OCI-LY1 (cell line): ENCODE results near the gene CTDNEP1.
A peak's percentile ranks its signal among the peaks of the same experiment; 100 is the strongest.

Experiments
- H2AFZ ChIP-seq: fragments of 200-600 bp; sonication (generic), shearing (Covaris generic); 2 replicates; pipeline ENCODE4 v1.6.0; 2014; ENCODE audit warnings: antibody characterized with exemption, mild to moderate bottlenecking, low read length
- H3F3A ChIP-seq: fragments of 200-600 bp; sonication (generic), shearing (Covaris generic); 2 replicates; pipeline ENCODE4 v1.6.0; 2014; ENCODE audit warnings: mild to moderate bottlenecking, antibody characterized with exemption, low read length, moderate library complexity; ENCODE audit not compliant: insufficient read depth
- H3K27ac ChIP-seq: fragments of 200-600 bp; sonication (generic); 2 replicates; pipeline ENCODE4 v1.5.1; 2014; ENCODE audit warnings: low read length, mixed run types, mild to moderate bottlenecking, low read depth; ENCODE audit not compliant: poor library complexity, severe bottlenecking
- H3K27me3 ChIP-seq: fragments of 200-600 bp; sonication (generic); 2 replicates; pipeline ENCODE4 v1.6.0; 2014; ENCODE audit warnings: antibody characterized with exemption, mild to moderate bottlenecking, low read length, moderate library complexity; ENCODE audit not compliant: insufficient read depth
- H3K36me3 ChIP-seq: fragments of 200-600 bp; sonication (generic); 2 replicates; pipeline ENCODE4 v1.6.1; 2014; ENCODE audit warnings: mild to moderate bottlenecking, antibody characterized with exemption, low read length, moderate library complexity, mixed read lengths; ENCODE audit not compliant: insufficient read depth
- H3K4me1 ChIP-seq: fragments of 200-600 bp; sonication (generic); 2 replicates; pipeline ENCODE4 v1.5.1; 2014; ENCODE audit warnings: mild to moderate bottlenecking, low read length, moderate library complexity; ENCODE audit not compliant: insufficient read depth, severe bottlenecking
- H3K4me2 ChIP-seq: fragments of 200-600 bp; sonication (generic), shearing (Covaris generic); 2 replicates; pipeline ENCODE4 v1.6.1; 2014; ENCODE audit warnings: low read length
- H3K4me3 ChIP-seq: fragments of 200-600 bp; sonication (generic); 2 replicates; pipeline ENCODE4 v1.5.1; 2014; ENCODE audit warnings: low read length, low read depth, mild to moderate bottlenecking, mixed read lengths; ENCODE audit not compliant: poor library complexity, severe bottlenecking
- H3K79me2 ChIP-seq: fragments of 200-600 bp; shearing (Covaris generic); 2 replicates; pipeline ENCODE4 v1.6.1; 2016; ENCODE audit warnings: mixed run types, low read length, mixed read lengths; ENCODE audit not compliant: insufficient read depth
- H3K9ac ChIP-seq: fragments of 200-600 bp; sonication (generic), shearing (Covaris generic); 2 replicates; pipeline ENCODE4 v1.6.1; 2014; ENCODE audit warnings: mild to moderate bottlenecking, low read length, mixed read lengths
- H3K9me2 ChIP-seq: fragments of 200-600 bp; sonication (generic), shearing (Covaris generic); 2 replicates; pipeline ENCODE4 v1.6.1; 2014; ENCODE audit warnings: low read depth, mild to moderate bottlenecking, low read length, mixed read lengths
- H3K9me3 ChIP-seq: fragments of 200-600 bp; shearing (Covaris generic); 2 replicates; pipeline ENCODE4 v1.6.1; 2014; ENCODE audit warnings: low read length, mixed read lengths
- H4K20me1 ChIP-seq: fragments of 200-600 bp; sonication (generic), shearing (Covaris generic); 2 replicates; pipeline ENCODE4 v1.6.0; 2016; ENCODE audit warnings: mild to moderate bottlenecking, low read length; ENCODE audit not compliant: insufficient read depth
- EZH2 ChIP-seq: fragments of 200-600 bp; sonication (generic), shearing (Covaris generic); IDR thresholded peaks from 2 replicates; pipeline ENCODE4 v1.8.0; 2017; ENCODE audit warnings: borderline replicate concordance, mixed run types, mild to moderate bottlenecking, antibody characterized with exemption, low read length, moderate library complexity, mixed read lengths
- TF ChIP-seq, protein P1 (sequence below): fragments of 200-600 bp; sonication (generic), shearing (Covaris generic); IDR thresholded peaks from 2 replicates; pipeline ENCODE4 v1.5.1; 2017; ENCODE audit warnings: mild to moderate bottlenecking, antibody characterized with exemption, low read length, moderate library complexity, mixed read lengths

CTDNEP1 gene

DNA sequence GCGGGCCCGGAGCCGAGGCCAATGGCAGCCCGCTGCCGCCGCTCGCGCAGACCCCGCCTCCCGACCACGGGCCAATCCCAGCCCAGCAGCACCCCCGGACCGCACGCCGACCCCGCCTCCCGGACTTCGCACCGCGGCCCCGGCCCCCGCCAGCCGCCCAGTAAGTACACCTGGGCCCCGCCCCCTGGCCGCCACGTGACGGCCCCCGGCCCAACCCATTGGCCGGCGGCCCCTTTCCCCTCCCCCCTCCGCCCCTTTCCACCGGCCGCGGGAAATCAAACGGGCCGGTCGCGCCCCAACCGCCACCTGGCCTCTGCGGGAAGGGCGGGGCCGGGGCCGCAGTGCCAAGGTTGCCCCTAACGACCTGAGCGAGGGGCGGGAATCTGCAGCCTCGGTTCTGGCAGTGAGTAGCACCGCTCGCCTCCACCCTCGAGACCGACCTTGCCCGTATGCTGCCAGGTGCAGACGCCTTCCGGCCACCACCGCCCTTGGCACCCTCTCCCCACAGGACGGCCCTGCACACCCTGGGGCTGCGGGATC lies 43.1 kb upstream of the CTDNEP1 start, which contains the start of gene YBX2:
Gene YBX2 (minus strand): TSS at position 26 of the 540 bp plus-strand sequence. CDS start 139 bp downstream, outside the sequence.
- H3K4me1 ChIP-seq = peaks cover 19% of the 10 kb centered on the region
- H3K27ac ChIP-seq = no peak within 1 kb of the TSS
- H3K9me2 ChIP-seq = no peaks in the 10 kb centered on the region
- no peaks in the 10 kb centered on the region for H3K9me3 ChIP-seq
- no peaks in the 10 kb centered on the region for H3K36me3 ChIP-seq
- no peak within 1 kb of the TSS for H2AFZ ChIP-seq
- H3K4me3 ChIP-seq = peak within 1 kb of the TSS; percentile 38
- H3K4me2 ChIP-seq = peak within 1 kb of the TSS; percentile 63
- no peaks in the 10 kb centered on the region for H3F3A ChIP-seq
- no peak within 1 kb of the TSS for H3K9ac ChIP-seq
- no peaks in the 10 kb centered on the region for H3K27me3 ChIP-seq
- TF ChIP-seq, protein P1, sequence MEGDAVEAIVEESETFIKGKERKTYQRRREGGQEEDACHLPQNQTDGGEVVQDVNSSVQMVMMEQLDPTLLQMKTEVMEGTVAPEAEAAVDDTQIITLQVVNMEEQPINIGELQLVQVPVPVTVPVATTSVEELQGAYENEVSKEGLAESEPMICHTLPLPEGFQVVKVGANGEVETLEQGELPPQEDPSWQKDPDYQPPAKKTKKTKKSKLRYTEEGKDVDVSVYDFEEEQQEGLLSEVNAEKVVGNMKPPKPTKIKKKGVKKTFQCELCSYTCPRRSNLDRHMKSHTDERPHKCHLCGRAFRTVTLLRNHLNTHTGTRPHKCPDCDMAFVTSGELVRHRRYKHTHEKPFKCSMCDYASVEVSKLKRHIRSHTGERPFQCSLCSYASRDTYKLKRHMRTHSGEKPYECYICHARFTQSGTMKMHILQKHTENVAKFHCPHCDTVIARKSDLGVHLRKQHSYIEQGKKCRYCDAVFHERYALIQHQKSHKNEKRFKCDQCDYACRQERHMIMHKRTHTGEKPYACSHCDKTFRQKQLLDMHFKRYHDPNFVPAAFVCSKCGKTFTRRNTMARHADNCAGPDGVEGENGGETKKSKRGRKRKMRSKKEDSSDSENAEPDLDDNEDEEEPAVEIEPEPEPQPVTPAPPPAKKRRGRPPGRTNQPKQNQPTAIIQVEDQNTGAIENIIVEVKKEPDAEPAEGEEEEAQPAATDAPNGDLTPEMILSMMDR = no peak
- no peak for TF ChIP-seq EZH2
- H3K79me2 ChIP-seq = no peaks in the 10 kb centered on the region
- H4K20me1 ChIP-seq = no peaks in the 10 kb centered on the region

DNA sequence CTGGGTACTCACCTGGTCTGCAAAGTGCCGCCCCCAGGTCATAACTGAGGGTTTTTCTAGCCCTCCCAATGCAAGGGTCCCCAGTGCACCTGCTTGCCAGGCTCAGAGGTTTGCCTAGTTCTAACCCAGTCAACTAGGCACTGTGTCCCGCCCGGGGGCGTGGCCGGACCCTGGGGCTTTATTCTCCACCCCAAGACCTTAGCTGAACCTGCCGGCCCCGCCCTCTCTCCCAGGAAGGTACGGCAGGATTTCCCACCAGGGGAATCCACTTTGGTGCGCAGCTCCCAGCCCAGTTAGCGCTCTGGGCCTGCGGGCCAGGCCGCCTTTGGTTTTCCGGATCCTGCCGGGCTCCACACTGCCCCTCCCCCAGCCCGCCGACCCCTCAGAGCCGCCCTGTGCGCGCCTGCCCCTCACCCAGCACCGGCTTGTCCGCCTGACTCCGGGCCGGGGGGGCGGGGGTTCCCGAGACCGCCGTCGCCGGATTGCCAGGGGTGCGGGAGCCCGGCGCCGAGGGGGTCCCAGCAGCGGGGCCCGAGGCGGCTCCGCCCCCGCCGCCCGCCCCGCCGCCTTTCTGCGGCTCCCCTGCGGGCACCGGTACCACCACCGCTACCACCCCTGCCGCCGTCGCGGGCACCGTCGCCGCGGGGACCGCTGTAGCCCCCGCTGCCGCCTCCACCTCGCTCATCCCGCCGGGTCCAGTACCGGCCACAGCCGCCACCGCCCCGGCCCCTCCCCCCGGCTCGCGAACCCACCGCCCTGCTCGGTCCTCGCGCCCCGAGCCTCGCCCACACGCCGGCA lies 42.5 kb upstream of the CTDNEP1 start:
- H2AFZ ChIP-seq = no peak overlapping the region
- no peaks in the 10 kb centered on the region for H3K27me3 ChIP-seq
- TF ChIP-seq, protein P1 = no peak
- no peak for TF ChIP-seq EZH2
- H3K9me3 ChIP-seq = no peaks in the 10 kb centered on the region
- no peak overlapping the region for H3K4me3 ChIP-seq
- H3K9me2 ChIP-seq = no peaks in the 10 kb centered on the region
- H4K20me1 ChIP-seq = no peaks in the 10 kb centered on the region
- H3K4me1 ChIP-seq = peaks cover 19% of the 10 kb centered on the region
- H3K4me2 ChIP-seq = no peak overlapping the region
- H3K36me3 ChIP-seq = no peaks in the 10 kb centered on the region
- no peaks in the 10 kb centered on the region for H3F3A ChIP-seq
- H3K9ac ChIP-seq = no peak overlapping the region
- no peak overlapping the region for H3K27ac ChIP-seq
- H3K79me2 ChIP-seq = no peaks in the 10 kb centered on the region

DNA sequence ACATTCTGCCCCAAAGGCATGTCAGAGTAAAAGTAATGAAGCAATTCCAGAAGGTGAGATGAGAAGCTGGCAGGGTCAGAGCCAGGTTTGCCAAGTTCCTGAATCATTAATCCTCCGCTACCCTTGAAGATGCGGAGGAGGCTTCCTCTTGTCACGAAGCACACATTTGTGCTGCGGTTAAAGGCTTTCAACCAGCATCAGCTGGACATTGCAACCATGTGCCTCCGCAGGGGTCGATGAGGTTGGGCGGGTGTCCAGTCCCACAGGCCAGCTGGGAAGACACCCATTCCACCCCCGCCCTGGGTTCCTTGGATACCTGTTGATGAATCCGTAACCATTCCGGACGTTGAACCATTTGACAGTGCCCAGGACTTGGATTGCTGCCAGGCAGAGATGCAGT lies 41.6 kb upstream of the CTDNEP1 start:
- TF ChIP-seq, protein P1 = no peak
- no peak for TF ChIP-seq EZH2
- H3K36me3 ChIP-seq = no peaks in the 10 kb centered on the region
- no peak overlapping the region for H3K4me3 ChIP-seq
- no peaks in the 10 kb centered on the region for H3K9me2 ChIP-seq
- no peak overlapping the region for H3K27ac ChIP-seq
- H3K9me3 ChIP-seq = no peaks in the 10 kb centered on the region
- no peaks in the 10 kb centered on the region for H3F3A ChIP-seq
- peaks cover 19% of the 10 kb centered on the region for H3K4me1 ChIP-seq
- no peak overlapping the region for H3K4me2 ChIP-seq
- H3K79me2 ChIP-seq = no peaks in the 10 kb centered on the region
- H4K20me1 ChIP-seq = no peaks in the 10 kb centered on the region
- no peak overlapping the region for H2AFZ ChIP-seq
- no peak overlapping the region for H3K9ac ChIP-seq
- peaks cover 2% of the 10 kb centered on the region for H3K27me3 ChIP-seq
